ENCODE results near the gene NUFIP1. TPM values are rescaled to one million over a fixed set of nuclear protein-coding genes. Genes with fewer than 3 reads are reported as not detected.

Gene NUFIP1
- total RNA-seq, 1 donor from 2014 or later, result 7.6 TPM

- H3K27me3 Mint-ChIP-seq (ENCODE audit: low read depth, unreplicated experiment), result no peaks in the 10 kb centered on the region
- Histone ChIP-seq H3K4me2 (ENCODE audit: low read length) (no peak overlapping the region), H3K4me3 (ENCODE audit: insufficient read depth, low read depth, low read length) (no peak overlapping the region), H3K27ac (ENCODE audit: low read depth, low read length) (no peak overlapping the region), H3K36me3 (ENCODE audit: insufficient read depth, low read length) (peaks cover 6% of the 10 kb centered on the region), H3K4me1 (ENCODE audit: insufficient read depth, low read length) (peaks cover 13% of the 10 kb centered on the region), H2AFZ (ENCODE audit: low read depth, low read length) (no peak overlapping the region), H4K20me1 (ENCODE audit: insufficient read depth, low read length) (no peaks in the 10 kb centered on the region), H3K79me2 (ENCODE audit: insufficient read depth, low read length) (no peaks in the 10 kb centered on the region), H3K9me3 (ENCODE audit: insufficient read depth, low read depth, low read length) (no peaks in the 10 kb centered on the region), H3K9ac (ENCODE audit: low read length) (no peak overlapping the region), H3K27me3 (ENCODE audit: insufficient read depth, low read length) (no peaks in the 10 kb centered on the region)
- no peak overlapping the region for H3K4me3 Mint-ChIP-seq (ENCODE audit: unreplicated experiment)
- no peak overlapping the region for H3K27ac Mint-ChIP-seq (ENCODE audit: unreplicated experiment)
- H3K9me3 Mint-ChIP-seq (ENCODE audit: unreplicated experiment), result peaks cover 2% of the 10 kb centered on the region
- no peak for TF ChIP-seq EZH2 (IDR thresholded peaks at IDR 0.05; ENCODE audit: insufficient read depth, low read length)
- TF ChIP-seq CTCF (IDR thresholded peaks at IDR 0.05; ENCODE audit: insufficient read depth, low read depth, low read length), result no peak
- H3K4me1 Mint-ChIP-seq (ENCODE audit: low read depth, unreplicated experiment), result peaks cover 17% of the 10 kb centered on the region
- peaks cover 4% of the 10 kb centered on the region for H3K36me3 Mint-ChIP-seq (ENCODE audit: low read depth, unreplicated experiment)
- FAIRE-seq (peak; percentile 41), DNase-seq (ENCODE audit: low read depth) (no peak)
Measured at GRCh38 chr13:44938854-44939253, 50.4 kb downstream of the NUFIP1 start.

GRCh38 chr13:44936246-44936645, 53.0 kb downstream of the NUFIP1 start:
- Histone ChIP-seq H3K9me3 (ENCODE audit: insufficient read depth, low read depth, low read length) (no peaks in the 10 kb centered on the region), H3K27me3 (ENCODE audit: insufficient read depth, low read length) (no peaks in the 10 kb centered on the region), H4K20me1 (ENCODE audit: insufficient read depth, low read length) (no peaks in the 10 kb centered on the region), H3K36me3 (ENCODE audit: insufficient read depth, low read length) (peaks cover 3% of the 10 kb centered on the region), H2AFZ (ENCODE audit: low read depth, low read length) (no peak overlapping the region), H3K4me1 (ENCODE audit: insufficient read depth, low read length) (peaks cover 32% of the 10 kb centered on the region), H3K4me3 (ENCODE audit: insufficient read depth, low read depth, low read length) (no peak overlapping the region), H3K4me2 (ENCODE audit: low read length) (no peak overlapping the region), H3K79me2 (ENCODE audit: insufficient read depth, low read length) (no peaks in the 10 kb centered on the region), H3K9ac (ENCODE audit: low read length) (no peak overlapping the region), H3K27ac (ENCODE audit: low read depth, low read length) (no peak overlapping the region)
- no peak for TF ChIP-seq EZH2 (IDR thresholded peaks at IDR 0.05; ENCODE audit: insufficient read depth, low read length)
- TF ChIP-seq CTCF (IDR thresholded peaks at IDR 0.05; ENCODE audit: insufficient read depth, low read depth, low read length), result no peak
- no peak overlapping the region for H3K4me3 Mint-ChIP-seq (ENCODE audit: unreplicated experiment)
- FAIRE-seq (peak; percentile 81), DNase-seq (ENCODE audit: low read depth) (peak; percentile 69)
- H3K27me3 Mint-ChIP-seq (ENCODE audit: low read depth, unreplicated experiment), result no peaks in the 10 kb centered on the region
- H3K4me1 Mint-ChIP-seq (ENCODE audit: low read depth, unreplicated experiment), result peaks cover 33% of the 10 kb centered on the region
- H3K9me3 Mint-ChIP-seq (ENCODE audit: unreplicated experiment), result peaks cover 3% of the 10 kb centered on the region
- H3K36me3 Mint-ChIP-seq (ENCODE audit: low read depth, unreplicated experiment), result peaks cover 7% of the 10 kb centered on the region
- no peak overlapping the region for H3K27ac Mint-ChIP-seq (ENCODE audit: unreplicated experiment)

GRCh38 chr13:44934724-44935123, 54.5 kb downstream of the NUFIP1 start:
- Histone ChIP-seq H4K20me1 (ENCODE audit: insufficient read depth, low read length) (no peaks in the 10 kb centered on the region), H3K9ac (ENCODE audit: low read length) (no peak overlapping the region), H3K4me1 (ENCODE audit: insufficient read depth, low read length) (peaks cover 33% of the 10 kb centered on the region), H3K27ac (ENCODE audit: low read depth, low read length) (no peak overlapping the region), H3K4me2 (ENCODE audit: low read length) (peak overlapping the region; percentile 29), H3K79me2 (ENCODE audit: insufficient read depth, low read length) (no peaks in the 10 kb centered on the region), H3K4me3 (ENCODE audit: insufficient read depth, low read depth, low read length) (no peak overlapping the region), H2AFZ (ENCODE audit: low read depth, low read length) (no peak overlapping the region), H3K27me3 (ENCODE audit: insufficient read depth, low read length) (no peaks in the 10 kb centered on the region), H3K9me3 (ENCODE audit: insufficient read depth, low read depth, low read length) (no peaks in the 10 kb centered on the region), H3K36me3 (ENCODE audit: insufficient read depth, low read length) (no peaks in the 10 kb centered on the region)
- DNase-seq (ENCODE audit: low read depth), result peak; percentile 86
- Mint-ChIP-seq H3K4me3 (ENCODE audit: unreplicated experiment) (peak overlapping the region; percentile 0), H3K27me3 (ENCODE audit: low read depth, unreplicated experiment) (no peaks in the 10 kb centered on the region), H3K4me1 (ENCODE audit: low read depth, unreplicated experiment) (peaks cover 40% of the 10 kb centered on the region), H3K27ac (ENCODE audit: unreplicated experiment) (no peak overlapping the region), H3K36me3 (ENCODE audit: low read depth, unreplicated experiment) (peaks cover 7% of the 10 kb centered on the region), H3K9me3 (ENCODE audit: unreplicated experiment) (peaks cover 3% of the 10 kb centered on the region)
- no peak for FAIRE-seq
- TF ChIP-seq EZH2 (IDR thresholded peaks at IDR 0.05; ENCODE audit: insufficient read depth, low read length) (no peak), CTCF (IDR thresholded peaks at IDR 0.05; ENCODE audit: insufficient read depth, low read depth, low read length) (no peak)

Data from astrocyte (in vitro differentiated cells and primary cell).